HG03378 (cell line): Measurements from ENCODE around the gene PRKCE.

ENCODE experiments used
- ATAC-seq: cut with Tn5 transposase; IDR thresholded peaks from one replicate; pipeline ENCODE4 v1.9.1; 2021; ENCODE audit warnings: mild to moderate bottlenecking, moderate library complexity; ENCODE audit not compliant: unreplicated experiment

PRKCE gene

GRCh38 chr2:45748239-45748638 lies 96.8 kb downstream of the PRKCE start:
- ATAC-seq = no peak

GRCh38 chr2:45750001-45750400 lies 98.5 kb downstream of the PRKCE start:
- no peak for ATAC-seq

- ATAC-seq = no peak
Observed at GRCh38 chr2:45750484-45750883, 99.0 kb downstream of the PRKCE start.

GRCh38 chr2:45753381-45753780 lies 101.9 kb downstream of the PRKCE start:
- ATAC-seq = no peak

GRCh38 chr2:45754131-45755010 lies 102.9 kb downstream of the PRKCE start:
- no peak for ATAC-seq

- no peak for ATAC-seq
Observed at GRCh38 chr2:45755585-45756335, 104.3 kb downstream of the PRKCE start.

- no peak for ATAC-seq
Observed at GRCh38 chr2:45758018-45758417, 106.5 kb downstream of the PRKCE start.

- no peak for ATAC-seq
Observed at GRCh38 chr2:45759310-45759851, 107.9 kb downstream of the PRKCE start.

- no peak for ATAC-seq
Observed at GRCh38 chr2:45761635-45762034, 110.2 kb downstream of the PRKCE start.

- ATAC-seq = no peak
Observed at GRCh38 chr2:45763255-45763654, 111.8 kb downstream of the PRKCE start.

- ATAC-seq = no peak
Observed at GRCh38 chr2:45763797-45764196, 112.3 kb downstream of the PRKCE start.

GRCh38 chr2:45765007-45765727 lies 113.7 kb downstream of the PRKCE start:
- ATAC-seq = no peak

GRCh38 chr2:45765728-45766254 lies 114.3 kb downstream of the PRKCE start:
- no peak for ATAC-seq

- no peak for ATAC-seq
Observed at GRCh38 chr2:45768208-45768607, 116.7 kb downstream of the PRKCE start.

- ATAC-seq = no peak
Observed at GRCh38 chr2:45769056-45769455, 117.6 kb downstream of the PRKCE start.

- no peak for ATAC-seq
Observed at GRCh38 chr2:45769854-45770576, 118.5 kb downstream of the PRKCE start.

- no peak for ATAC-seq
Observed at GRCh38 chr2:45770811-45771210, 119.3 kb downstream of the PRKCE start.

GRCh38 chr2:45771261-45771660 lies 119.8 kb downstream of the PRKCE start:
- no peak for ATAC-seq

GRCh38 chr2:45772038-45772437 lies 120.6 kb downstream of the PRKCE start:
- no peak for ATAC-seq

- ATAC-seq = no peak
Observed at GRCh38 chr2:45773909-45774308, 122.4 kb downstream of the PRKCE start.
